DLD1 (cell line): ENCODE results near the gene KIN.
"Not testable (repeated sequence)": the region's sequence is repeated elsewhere in the genome, so short reads cannot be mapped to it uniquely, and the experiment has no call there.

Experiments used
- in situ Hi-C: cut with HindIII; loops from 2 replicates; pipeline ENCODE4 v1.10.0; 2017; ENCODE audit warnings: low sequenced_read_pairs

Gene KIN

GRCh38 chr10:7738536-7739407 is 49.0 kb downstream of the KIN start:
- in situ Hi-C loops: no loop called here

DNA sequence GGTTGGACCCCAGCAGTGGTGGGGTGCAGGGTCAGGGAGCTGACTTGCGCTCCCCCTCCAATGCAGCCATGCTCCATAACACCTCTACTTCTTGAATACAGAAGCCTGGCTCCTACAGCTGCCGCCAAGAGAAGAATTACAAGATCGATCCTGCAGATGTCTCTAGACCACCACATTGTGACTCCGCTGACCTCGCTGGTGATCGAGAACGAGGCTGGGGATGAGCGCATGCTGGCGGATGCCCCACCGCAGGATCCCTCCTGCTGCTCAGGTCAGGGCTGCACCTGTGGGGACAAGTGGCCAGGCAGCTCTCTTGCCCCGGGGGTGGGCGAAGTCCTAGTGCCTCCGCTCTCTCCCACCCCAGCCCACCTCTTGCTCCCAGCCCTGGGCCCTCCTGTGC is 53.0 kb downstream of the KIN start:
- in situ Hi-C loops: no loop called here

DNA sequence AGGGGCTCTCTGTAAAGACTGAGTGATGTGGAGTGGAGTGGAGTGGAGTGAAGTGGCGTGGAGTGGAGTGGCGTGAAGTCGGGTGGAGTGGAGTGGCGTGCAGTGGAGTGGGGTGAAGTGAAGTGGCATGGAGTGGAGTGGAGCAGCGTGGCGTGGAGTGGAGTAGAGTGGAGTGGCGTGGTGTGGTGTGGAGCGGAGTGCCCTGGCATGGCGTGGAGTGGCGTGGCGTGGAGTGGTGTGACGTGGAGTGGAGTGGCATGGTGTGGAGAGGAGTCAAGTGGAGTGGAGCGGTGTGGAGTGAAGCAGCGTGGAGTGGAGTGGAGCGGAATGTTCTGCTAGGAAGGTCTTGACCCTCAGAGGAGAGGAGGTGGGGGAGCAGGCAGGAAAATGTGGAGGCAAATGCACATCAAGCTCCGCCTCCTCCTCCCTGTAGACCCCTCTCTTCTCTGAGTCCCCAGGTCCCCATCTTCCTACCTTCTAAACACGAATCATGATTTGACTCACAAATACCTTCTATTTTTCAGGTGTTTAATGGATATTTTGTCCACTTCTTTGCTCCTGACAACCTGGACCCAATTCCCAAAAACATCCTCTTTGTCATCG is 64.8 kb downstream of the KIN start:
- in situ Hi-C loops: no loop called here

DNA sequence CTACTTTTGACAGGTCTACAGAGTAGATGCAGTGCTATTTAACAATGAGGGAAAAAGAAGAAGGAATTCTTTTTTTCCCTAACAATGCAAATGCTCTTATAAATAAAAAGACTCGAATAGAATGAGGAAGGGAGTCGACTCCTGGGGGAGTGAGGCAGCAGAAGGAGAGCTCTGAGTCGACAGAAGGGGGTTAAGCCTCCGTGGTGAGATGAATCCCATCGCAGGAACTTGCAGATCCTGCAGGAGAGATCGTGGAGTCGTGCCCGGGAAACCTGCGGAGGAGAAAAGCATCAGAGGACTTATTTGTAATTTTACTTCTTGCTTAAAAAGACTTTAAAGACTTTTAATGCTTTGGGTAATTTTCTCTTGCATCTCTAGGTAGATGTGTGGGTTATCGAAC is 67.3 kb downstream of the KIN start:
- in situ Hi-C loops: no loop called here

DNA sequence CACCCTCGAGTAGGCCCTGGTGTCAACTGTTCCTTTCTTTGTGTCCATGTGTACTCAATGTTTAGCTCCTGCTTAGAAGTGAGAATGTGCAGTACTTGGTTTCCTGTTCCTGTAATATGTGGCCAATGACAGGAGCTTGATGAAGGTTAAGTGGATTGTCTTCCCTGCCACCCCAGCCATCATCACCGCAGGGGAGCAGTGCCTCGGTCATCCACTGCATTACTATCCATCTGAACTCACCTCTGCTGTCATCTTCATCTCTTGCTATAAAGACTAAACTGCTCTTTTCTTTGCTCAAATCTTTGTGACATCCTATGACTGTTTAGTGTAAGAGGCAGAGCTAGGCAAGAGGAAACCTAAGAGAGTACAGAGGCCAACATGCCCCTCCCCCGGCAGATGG is 69.1 kb downstream of the KIN start:
- in situ Hi-C loops: no loop called here

DNA sequence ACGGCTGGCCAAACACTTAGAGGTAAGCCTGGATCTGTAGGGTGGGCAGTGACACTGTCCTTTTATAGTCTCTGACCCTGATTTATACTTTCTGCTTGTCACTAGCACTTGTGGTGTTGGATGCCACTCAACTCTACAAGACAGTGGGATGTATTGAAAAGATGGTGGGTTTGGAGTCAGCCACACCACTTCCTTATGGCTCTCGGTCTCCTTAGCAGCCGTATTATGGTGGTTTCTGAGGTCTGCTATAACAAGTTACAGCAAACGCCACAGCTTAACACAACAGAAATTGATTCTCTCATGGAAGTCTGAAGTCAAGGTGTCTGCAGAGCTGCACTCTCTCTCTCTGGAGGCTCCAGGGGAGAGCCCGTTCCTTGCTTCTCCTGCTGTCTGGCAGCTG is 70.0 kb downstream of the KIN start:
- in situ Hi-C loops: no loop called here

DNA sequence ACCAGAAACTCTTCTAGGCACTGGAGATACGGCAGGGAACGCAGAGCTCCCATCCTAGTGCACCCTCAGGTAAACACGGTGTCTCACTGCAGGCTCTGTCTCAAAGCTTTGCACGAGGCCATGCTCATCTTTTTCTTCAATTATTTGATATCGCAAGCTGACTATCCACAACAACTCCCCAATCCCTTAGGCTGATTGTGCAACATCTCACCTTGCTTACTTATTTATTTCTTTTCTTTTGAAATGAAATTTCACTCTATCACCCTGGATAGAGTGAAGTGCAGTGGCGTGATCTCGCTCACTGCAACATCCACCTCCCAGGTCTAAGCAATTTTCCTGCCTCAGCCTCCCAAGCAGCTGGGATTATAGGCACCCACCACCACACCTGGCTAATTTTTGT is 72.3 kb downstream of the KIN start:
- in situ Hi-C loops: no loop called here

GRCh38 chr10:7711075-7711474 is 76.7 kb downstream of the KIN start:
- in situ Hi-C loops: not testable (repeated sequence)

DNA sequence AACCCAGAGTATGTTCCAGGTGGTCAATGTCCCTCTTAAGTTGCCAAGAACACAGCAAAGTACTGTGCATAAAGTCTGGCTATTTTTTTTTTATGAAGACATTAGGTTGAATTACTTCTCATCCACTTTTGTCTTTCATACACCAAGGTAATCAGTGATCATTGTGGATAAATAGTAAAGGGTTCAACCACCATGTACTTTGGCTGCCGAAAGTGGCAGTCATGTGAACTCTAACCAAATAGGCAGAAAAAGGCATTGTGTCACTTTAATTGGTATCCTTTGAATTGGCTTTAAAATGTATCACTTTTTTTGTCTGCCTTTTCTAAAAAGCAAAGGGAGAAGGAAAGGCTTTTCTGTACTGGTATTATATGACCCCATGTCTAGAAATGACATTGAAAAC is 77.3 kb downstream of the KIN start:
- in situ Hi-C loops: no loop called here

GRCh38 chr10:7708832-7709231 is 79.0 kb downstream of the KIN start:
- in situ Hi-C loops: no loop called here

DNA sequence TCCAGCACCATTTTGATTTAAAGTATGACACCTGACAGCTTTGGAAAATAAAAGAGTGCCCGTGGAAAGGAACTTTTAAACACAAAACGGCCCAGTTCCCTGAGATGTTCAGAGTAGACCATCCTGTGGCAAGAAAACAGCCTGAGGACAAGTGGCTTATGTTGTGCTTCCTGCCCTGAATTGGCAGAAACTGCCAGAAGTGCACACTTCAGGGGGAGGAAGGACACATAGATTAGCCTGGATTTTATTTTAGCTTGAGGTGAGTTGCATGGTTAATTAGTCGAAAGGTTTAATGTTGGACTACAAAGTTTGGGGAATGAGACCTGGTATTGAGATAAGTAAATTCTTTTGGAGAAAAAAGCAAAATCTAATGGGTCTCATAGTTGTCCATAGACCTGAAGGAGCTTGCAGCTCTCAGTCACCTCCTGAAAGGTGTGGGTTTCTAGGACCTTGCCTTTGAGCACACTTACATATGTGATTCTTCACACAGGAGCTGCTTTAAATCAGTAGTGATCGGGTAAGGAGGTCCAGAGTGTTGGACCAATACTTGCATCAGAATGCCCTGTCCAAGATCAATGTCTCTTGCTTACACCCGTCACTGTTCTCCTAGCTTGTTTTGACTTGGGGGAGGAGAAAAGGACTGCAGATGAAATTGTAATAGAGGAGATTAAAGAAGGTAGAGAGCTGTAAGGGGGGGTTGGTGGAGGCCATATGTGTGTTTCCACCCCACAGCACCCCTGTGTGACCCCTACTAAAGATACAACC is 79.8 kb downstream of the KIN start:
- in situ Hi-C loops: no loop called here

DNA sequence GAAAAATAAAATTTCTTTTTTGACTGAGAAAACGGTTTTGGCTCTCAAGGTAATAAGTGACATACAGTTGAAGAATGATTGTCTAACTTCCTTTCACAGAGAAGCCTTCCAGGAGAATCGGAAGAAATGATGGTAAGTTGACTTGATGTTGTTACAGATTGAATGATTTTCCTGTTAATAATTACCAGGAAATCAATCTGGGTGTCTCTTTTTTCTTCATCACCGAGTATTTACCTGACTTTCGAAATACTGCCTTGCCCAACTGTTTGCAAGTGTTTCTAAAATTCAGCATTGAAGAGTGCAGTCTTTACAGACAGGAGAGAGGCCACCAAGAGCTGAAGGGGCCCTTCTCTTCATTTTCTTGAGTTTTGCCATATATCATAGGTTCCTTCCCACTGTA is 80.7 kb downstream of the KIN start:
- in situ Hi-C loops: no loop called here

- in situ Hi-C loops: no loop called here
These were observed 81.2 kb downstream of the KIN start for GRCh38 chr10:7706534-7707073.

GRCh38 chr10:7705341-7705740 is 82.5 kb downstream of the KIN start:
- in situ Hi-C loops: no loop called here

DNA sequence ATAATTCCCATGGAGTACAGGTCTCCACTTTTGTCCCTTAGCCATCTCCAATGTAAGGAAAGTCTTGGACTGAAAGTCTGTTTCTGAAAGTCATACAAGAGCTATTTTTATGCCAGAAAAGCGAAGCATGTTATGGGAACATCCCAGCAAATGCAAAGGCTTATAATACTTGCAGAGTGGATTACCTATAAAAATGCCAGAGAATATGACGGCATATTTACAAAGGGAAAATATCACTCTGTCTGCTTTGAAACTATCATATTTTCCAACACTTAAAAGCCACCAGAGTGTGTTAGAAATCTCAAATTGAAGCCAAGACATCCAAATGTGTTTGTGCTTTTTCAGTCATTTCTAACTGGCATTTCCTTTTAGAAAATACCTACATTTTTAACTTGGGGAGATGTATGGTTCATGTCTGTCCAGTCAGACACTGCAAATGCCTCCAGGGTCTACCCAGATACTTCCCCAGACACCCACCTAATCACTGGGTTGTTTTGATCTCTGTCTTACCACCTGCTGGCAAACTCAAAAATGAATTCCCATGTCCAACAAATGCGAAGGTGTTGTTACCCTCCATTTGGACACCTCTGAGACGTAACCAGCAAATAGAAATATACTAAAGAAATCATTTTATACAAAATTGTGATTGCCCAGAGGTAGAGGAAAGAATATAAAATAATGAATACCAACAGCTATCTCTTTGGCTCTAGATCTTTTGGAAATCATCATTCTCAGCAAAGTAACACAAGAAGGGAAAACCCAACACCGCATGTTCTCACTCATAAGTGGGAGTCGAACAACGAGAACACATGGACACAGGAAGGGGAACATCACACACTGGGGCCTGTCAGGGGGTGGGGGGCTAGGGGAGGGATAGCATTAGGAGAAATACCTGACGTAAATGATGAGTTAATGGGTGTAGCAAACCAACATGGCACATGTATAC is 83.4 kb downstream of the KIN start:
- in situ Hi-C loops: no loop called here

DNA sequence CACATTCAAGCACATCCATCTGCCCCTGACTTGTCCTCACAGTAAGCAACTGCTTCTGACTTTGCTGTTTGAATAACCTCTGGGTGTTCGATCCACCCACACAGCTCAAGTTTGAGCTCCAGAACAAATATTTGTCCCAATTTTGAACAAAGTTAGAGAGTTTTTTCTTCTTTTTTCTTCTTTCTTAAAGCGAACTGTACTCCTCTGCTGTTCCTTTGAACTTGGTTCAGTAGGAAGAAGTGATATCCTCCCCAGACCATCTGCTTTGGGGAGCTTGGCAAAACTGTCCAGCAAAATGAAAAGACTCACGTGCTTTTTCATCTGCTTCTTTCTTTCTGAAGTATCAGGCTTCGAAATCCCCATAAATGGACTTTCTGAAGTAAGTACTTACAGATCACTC is 84.7 kb downstream of the KIN start, which contains the start of gene ITIH2:
Gene ITIH2, plus strand, starts transcription at position 177 of the 400 bp plus-strand sequence. Its CDS starts 119 bp downstream, at position 296.
- in situ Hi-C loops: no loop called here

- in situ Hi-C loops: no loop called here
These were observed 85.4 kb downstream of the KIN start for GRCh38 chr10:7702288-7702812.

- in situ Hi-C loops: no loop called here
These were observed 86.5 kb downstream of the KIN start for GRCh38 chr10:7701158-7701742.
